Transverse colon (tissue), 4 donors: ENCODE data around the gene KCTD5. TPM values are rescaled to one million over a fixed set of nuclear protein-coding genes. Genes with fewer than 3 reads are reported as not detected.

Source experiments
- DNase-seq: peaks from one replicate; pipeline ENCODE4 v3.0.0-alpha.2; 2019
- H3K27ac ChIP-seq, 4 donors: fragments of 200-600 bp; sonication (generic); 2 replicates each; pipeline ENCODE4 v1.5.1; 2016 to 2018; ENCODE audit warnings: inconsistent platforms in 4 of 4
- H3K27me3 ChIP-seq: fragments of 200-600 bp; sonication (generic); 2 replicates; pipeline ENCODE4 v1.5.1; 2017; ENCODE audit warnings: inconsistent platforms
- H3K36me3 ChIP-seq, 4 donors: fragments of 200-600 bp; sonication (generic); 2 replicates each; pipeline ENCODE4 v1.5.1; 2017 to 2019; ENCODE audit warnings: inconsistent platforms in 4 of 4
- H3K4me1 ChIP-seq, 4 donors: fragments of 200-600 bp; sonication (generic); 2 replicates each; pipeline ENCODE4 v1.5.1; 2017 to 2020; ENCODE audit warnings: inconsistent platforms in 4 of 4
- H3K4me3 ChIP-seq, 4 donors: fragments of 200-600 bp; sonication (generic); 1 replicate in 1 of 4; 2 replicates in 3 of 4; pipeline versions ENCODE4 v1.5.1 to v1.6.1; 2017 to 2019; ENCODE audit warnings: inconsistent platforms in 4 of 4
- H3K9me3 ChIP-seq, 2 donors: fragments of 200-600 bp; sonication (generic); 2 replicates each; pipeline ENCODE4 v1.5.1; 2017 to 2019; ENCODE audit warnings: inconsistent platforms in 2 of 2
- CTCF ChIP-seq, 5 experiments: fragments of 200-600 bp in 3 of 5; fragments of 450-650 bp in 2 of 5; sonication (generic) in 3 of 5; IDR thresholded peaks; 1 replicate in 2 of 5; 2 replicates in 3 of 5; pipeline ENCODE4 v1.5.1; 2016 to 2017; ENCODE audit warnings: antibody characterized with exemption in 5 of 5, inconsistent platforms in 3 of 5, mild to moderate bottlenecking in 2 of 5, moderate library complexity in 1 of 5
- EP300 ChIP-seq: sonication (generic); formaldehyde crosslinking; IDR thresholded peaks from one replicate; pipeline ENCODE4 v1.6.1; 2017; ENCODE audit warnings: antibody characterized with exemption, low read depth
- POLR2A ChIP-seq: fragments of 450-650 bp; IDR thresholded peaks from one replicate; pipeline ENCODE4 v1.6.1; 2016; ENCODE audit warnings: antibody characterized with exemption, mild to moderate bottlenecking, moderate library complexity
- POLR2AphosphoS5 ChIP-seq, 3 donors: sonication (generic); formaldehyde crosslinking; IDR thresholded peaks; one replicate each; pipeline ENCODE4 v1.6.1; 2016; ENCODE audit warnings: antibody characterized with exemption in 3 of 3
- WGBS, 2 donors: methylation state at CpG; one replicate each; pipeline ENCODE4 v1.1.5; 2018; ENCODE audit warnings: low coverage in 1 of 2; 5-methylcytosine and 5-hydroxymethylcytosine counted together
- in situ Hi-C, 4 donors: fragments of 200-750 bp; cut with MboI; loops; one replicate each; pipeline versions ENCODE4 v1.15.0 to v1.15.1; 2017; ENCODE audit warnings: low sequenced_read_pairs in 3 of 4, low pct_ligation_motif_present in 1 of 4, low pct_unique_long_range_greater_than_20kb in 1 of 4
- intact Hi-C: fragments of 100-400 bp; cut with DNase I; formaldehyde crosslinking; loops from one replicate; pipeline ENCODE4 v1.15.1; 2023; ENCODE audit warnings: low total_unique reads
- total RNA-seq, 4 donors: library from RNA; depleted of rRNA; stranded (reverse); fragments of >200 nt; gene quantifications; one replicate each; pipeline ENCODE4 v1.1.0, GENCODE V29; 2016

The KCTD5 gene
- total RNA-seq, 4 donors from 2014 or later: 44.2 to 107 (median 60.3) TPM

- Histone ChIP-seq H3K27ac (no peak overlapping the region), H3K27me3 (peaks cover 7% of the 10 kb centered on the region), H3K36me3 (no peaks in the 10 kb centered on the region), H3K4me3 (no peak overlapping the region), H3K9me3 (no peaks in the 10 kb centered on the region), H3K4me1 (peaks cover 4 to 22% (median 19%) of the 10 kb centered on the region in 4 donors)
- WGBS, 2 donors: 74 to 82% methylated on average over 5 to 7 of the region's 7 CpGs
- no peak for DNase-seq
- in situ Hi-C loops: no loop called here
- intact Hi-C loops: no loop called here
- TF ChIP-seq EP300 (no peak), POLR2AphosphoS5 (IDR thresholded peaks at IDR 0.05) (no peak), CTCF (IDR thresholded peaks at IDR 0.05) (no peak), POLR2A (no peak)
These were observed 41.9 kb downstream of the KCTD5 start for GRCh38 chr16:2724088-2724676.

DNA sequence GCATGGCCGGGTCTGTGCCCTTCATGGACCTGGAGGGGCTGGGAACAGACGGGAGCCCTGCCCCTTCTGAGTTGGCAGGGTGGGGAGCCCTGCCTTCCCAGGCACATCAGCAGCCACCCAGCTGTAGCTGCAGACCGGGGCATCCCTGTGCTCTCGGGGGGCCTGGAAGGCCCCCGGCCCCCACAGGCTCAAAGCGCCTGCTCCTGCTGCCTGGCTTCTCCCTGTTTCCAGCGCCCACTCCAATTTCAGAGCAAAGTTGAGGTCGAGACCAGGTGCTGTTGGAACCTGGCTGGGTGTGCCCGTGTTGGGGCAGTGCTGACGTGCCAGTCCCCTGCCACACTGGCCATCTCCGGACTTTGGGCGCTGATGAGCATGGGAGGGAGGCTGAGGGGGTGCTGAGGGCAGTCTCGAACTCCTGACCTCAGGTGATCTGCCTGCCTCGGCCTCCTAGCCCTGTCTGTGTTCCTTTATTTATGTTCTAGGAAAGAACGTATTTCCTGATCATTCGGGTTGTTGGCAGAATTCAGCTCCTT, 42.6 kb downstream of the KCTD5 start:
- 40 to 57% methylated on average over 1 to 11 of the region's 16 CpGs for WGBS, 2 donors
- no peak overlapping the region for H3K27ac ChIP-seq
- H3K27me3 ChIP-seq: peaks cover 7% of the 10 kb centered on the region
- TF ChIP-seq CTCF (IDR thresholded peaks at IDR 0.05): no peak
- no peak for TF ChIP-seq POLR2AphosphoS5 (IDR thresholded peaks at IDR 0.05)
- TF ChIP-seq EP300: no peak
- in situ Hi-C loops: no loop called here
- no peak for DNase-seq
- no peak overlapping the region for H3K4me3 ChIP-seq
- intact Hi-C loops: no loop called here
- no peaks in the 10 kb centered on the region for H3K36me3 ChIP-seq
- peaks cover 1 to 15% (median 13%) of the 10 kb centered on the region in 4 donors for H3K4me1 ChIP-seq
- H3K9me3 ChIP-seq: no peaks in the 10 kb centered on the region

GRCh38 chr16:2726923-2727322, 44.6 kb downstream of the KCTD5 start:
- Histone ChIP-seq H3K27me3 (peaks cover 7% of the 10 kb centered on the region), H3K36me3 (no peaks in the 10 kb centered on the region), H3K27ac (no peak overlapping the region), H3K9me3 (no peaks in the 10 kb centered on the region), H3K4me1 (no peaks in the 10 kb centered on the region), H3K4me3 (no peak overlapping the region)
- in situ Hi-C loops: no loop called here
- intact Hi-C loops: no loop called here
- DNase-seq: no peak
- TF ChIP-seq POLR2A (no peak), CTCF (IDR thresholded peaks at IDR 0.05) (no peak), EP300 (no peak), POLR2AphosphoS5 (IDR thresholded peaks at IDR 0.05) (no peak)
- WGBS, 2 donors: 89 to 93% methylated on average over 2 to 5 of the region's 5 CpGs

- TF ChIP-seq EP300 (no peak), POLR2AphosphoS5 (IDR thresholded peaks at IDR 0.05) (no peak), POLR2A (no peak), CTCF (IDR thresholded peaks at IDR 0.05) (no peak)
- Histone ChIP-seq H3K9me3 (no peaks in the 10 kb centered on the region), H3K36me3 (no peaks in the 10 kb centered on the region), H3K27ac (no peak overlapping the region), H3K4me1 (no peaks in the 10 kb centered on the region), H3K27me3 (peaks cover 7% of the 10 kb centered on the region), H3K4me3 (no peak overlapping the region)
- 82 to 83% methylated on average over 5 to 7 of the region's 7 CpGs for WGBS, 2 donors
- DNase-seq: no peak
- intact Hi-C loops (no loop called here), in situ Hi-C loops (no loop called here)
These were observed 45.7 kb downstream of the KCTD5 start for GRCh38 chr16:2728034-2728433.
